Tibial nerve (tissue), 4 donors: ENCODE results near the gene STRADA.

ENCODE experiments used
- EP300 ChIP-seq, 2 donors: sonication (generic); formaldehyde crosslinking; IDR thresholded peaks; one replicate each; pipeline ENCODE4 v1.6.1; 2017; ENCODE audit warnings: antibody characterized with exemption in 2 of 2, mild to moderate bottlenecking in 1 of 2
- TF ChIP-seq, protein P1 (sequence below), 5 experiments: fragments of 200-600 bp in 3 of 5; fragments of 450-650 bp in 2 of 5; sonication (generic) in 3 of 5; IDR thresholded peaks; one replicate each; pipeline ENCODE4 v1.5.1; 2016 to 2019; ENCODE audit warnings: antibody characterized with exemption in 5 of 5, mild to moderate bottlenecking in 3 of 5, moderate library complexity in 2 of 5

DNA sequence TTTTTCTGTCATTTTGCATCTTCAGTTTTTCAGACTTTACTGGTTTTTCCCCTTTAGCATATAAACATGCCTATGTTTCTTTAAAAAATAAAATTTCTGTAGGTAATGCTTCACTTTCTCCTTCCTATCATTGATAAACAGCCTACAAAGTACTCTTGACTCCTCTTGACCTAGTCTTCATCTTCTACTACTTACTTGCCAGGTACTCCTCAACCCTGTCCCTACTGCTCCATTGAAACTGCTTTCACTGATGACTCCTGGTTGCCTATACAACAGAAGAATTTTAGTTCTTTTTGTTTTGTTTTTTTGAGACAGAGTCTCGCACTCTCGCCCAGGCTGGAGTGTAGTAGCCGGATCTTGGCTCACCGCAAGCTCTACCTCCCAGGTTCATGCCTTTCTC, 39.3 kb upstream of the STRADA start:
- TF ChIP-seq, protein P1, sequence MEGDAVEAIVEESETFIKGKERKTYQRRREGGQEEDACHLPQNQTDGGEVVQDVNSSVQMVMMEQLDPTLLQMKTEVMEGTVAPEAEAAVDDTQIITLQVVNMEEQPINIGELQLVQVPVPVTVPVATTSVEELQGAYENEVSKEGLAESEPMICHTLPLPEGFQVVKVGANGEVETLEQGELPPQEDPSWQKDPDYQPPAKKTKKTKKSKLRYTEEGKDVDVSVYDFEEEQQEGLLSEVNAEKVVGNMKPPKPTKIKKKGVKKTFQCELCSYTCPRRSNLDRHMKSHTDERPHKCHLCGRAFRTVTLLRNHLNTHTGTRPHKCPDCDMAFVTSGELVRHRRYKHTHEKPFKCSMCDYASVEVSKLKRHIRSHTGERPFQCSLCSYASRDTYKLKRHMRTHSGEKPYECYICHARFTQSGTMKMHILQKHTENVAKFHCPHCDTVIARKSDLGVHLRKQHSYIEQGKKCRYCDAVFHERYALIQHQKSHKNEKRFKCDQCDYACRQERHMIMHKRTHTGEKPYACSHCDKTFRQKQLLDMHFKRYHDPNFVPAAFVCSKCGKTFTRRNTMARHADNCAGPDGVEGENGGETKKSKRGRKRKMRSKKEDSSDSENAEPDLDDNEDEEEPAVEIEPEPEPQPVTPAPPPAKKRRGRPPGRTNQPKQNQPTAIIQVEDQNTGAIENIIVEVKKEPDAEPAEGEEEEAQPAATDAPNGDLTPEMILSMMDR (IDR thresholded peaks at IDR 0.05), result no peak
- TF ChIP-seq EP300 (IDR thresholded peaks at IDR 0.05), result no peak
